ENCODE measurements around the gene ZNF518A.

ZNF518A gene, protein sequence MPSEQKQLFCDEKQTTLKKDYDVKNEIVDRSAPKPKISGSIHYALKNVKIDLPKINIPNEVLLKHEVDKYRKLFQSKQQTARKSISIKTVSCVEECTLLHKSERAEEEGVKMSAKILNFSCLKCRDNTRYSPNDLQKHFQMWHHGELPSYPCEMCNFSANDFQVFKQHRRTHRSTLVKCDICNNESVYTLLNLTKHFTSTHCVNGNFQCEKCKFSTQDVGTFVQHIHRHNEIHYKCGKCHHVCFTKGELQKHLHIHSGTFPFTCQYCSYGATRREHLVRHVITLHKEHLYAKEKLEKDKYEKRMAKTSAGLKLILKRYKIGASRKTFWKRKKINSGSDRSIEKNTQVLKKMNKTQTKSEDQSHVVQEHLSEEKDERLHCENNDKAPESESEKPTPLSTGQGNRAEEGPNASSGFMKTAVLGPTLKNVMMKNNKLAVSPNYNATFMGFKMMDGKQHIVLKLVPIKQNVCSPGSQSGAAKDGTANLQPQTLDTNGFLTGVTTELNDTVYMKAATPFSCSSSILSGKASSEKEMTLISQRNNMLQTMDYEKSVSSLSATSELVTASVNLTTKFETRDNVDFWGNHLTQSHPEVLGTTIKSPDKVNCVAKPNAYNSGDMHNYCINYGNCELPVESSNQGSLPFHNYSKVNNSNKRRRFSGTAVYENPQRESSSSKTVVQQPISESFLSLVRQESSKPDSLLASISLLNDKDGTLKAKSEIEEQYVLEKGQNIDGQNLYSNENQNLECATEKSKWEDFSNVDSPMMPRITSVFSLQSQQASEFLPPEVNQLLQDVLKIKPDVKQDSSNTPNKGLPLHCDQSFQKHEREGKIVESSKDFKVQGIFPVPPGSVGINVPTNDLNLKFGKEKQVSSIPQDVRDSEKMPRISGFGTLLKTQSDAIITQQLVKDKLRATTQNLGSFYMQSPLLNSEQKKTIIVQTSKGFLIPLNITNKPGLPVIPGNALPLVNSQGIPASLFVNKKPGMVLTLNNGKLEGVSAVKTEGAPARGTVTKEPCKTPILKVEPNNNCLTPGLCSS (N-terminal part only)

DNA sequence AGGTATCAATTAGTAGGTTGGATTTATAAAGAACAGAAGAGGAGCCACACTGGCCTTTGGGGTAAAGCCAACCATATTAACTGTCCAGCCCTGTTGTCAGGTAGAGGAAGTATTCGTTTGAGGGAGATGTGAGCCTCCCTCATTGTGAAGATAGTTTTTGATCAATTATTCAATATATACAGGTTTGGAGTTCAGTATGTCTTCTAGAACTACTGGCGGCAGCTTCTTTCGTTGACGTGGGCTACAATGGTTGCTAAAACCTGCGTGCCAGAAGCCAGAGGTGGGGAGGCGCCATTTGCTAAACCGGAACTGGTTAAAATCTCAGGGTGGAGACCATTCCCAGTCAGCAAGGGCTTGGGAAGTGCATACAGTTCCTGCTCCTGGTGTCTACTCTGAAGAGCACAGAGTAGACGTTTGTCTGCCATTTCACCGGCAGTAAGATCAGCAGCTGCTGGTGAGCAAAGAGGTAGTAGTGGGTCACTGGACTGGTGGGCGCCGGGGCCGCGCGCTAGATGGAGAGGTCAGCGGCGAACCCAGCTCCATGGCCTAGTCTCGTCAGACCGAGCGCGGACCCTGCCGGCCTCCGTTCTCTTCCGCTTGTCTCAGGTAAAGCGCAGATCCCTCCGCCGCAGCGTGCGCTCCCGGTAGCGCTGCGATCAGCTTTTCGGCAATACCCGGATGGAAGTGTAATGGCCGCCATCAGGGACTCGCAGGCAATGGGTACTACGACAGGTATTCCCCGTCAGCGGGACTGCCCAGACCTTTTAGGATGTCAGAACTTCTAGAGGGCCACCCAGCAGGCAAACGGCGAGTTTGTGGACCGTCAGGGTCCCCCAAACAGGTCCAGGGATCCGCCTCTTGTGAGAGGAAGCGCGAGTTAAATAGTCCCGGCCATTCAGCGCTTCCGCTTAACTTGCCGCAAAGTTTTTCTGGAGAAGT is at the start of gene ZNF518A:
TSS of gene ZNF518A (plus strand) at position 911 of the 939 bp plus-strand sequence. CDS start 26,026 bp downstream, outside the sequence.
- peak; percentile 90 for DNase-seq

DNA sequence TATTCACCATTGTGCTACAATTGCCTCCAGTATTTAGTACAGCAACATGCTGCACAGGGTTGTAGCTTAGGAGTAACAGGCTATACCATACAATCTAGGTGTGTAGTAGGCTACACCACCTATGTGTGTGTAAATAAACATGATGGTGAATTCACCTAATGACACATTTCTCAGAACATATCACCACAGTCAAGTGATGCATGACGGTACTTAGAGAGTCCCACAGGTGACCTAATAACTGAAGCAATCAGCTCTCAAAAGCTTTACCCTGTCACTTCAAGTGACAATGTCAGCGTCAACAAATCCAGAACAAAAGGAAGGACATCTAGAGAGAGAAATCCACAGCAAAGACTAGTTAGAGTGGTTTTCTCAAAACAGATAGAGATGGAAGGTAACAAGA is 47.9 kb upstream of the ZNF518A start:
- DNase-seq, result no peak

DNA sequence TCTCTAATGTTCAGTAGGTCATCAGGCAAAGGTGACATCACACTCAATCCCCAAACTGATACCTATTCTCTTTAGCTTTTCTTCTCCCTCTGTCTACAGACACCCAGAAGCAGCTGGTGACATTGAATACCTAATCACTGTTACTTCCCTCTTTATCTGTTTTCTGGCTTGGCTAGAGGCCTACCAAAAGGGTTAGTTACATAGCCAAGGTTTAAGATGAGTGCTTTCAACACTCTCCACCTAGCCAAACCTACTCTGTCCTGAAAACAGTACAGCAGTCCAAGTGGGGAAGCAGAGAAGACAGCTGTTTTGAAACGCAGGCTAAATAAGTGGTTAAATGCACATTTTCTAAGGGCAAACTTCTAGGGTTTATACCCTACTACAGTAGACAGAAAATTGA is 47.3 kb upstream of the ZNF518A start:
- DNase-seq, result no peak

DNA sequence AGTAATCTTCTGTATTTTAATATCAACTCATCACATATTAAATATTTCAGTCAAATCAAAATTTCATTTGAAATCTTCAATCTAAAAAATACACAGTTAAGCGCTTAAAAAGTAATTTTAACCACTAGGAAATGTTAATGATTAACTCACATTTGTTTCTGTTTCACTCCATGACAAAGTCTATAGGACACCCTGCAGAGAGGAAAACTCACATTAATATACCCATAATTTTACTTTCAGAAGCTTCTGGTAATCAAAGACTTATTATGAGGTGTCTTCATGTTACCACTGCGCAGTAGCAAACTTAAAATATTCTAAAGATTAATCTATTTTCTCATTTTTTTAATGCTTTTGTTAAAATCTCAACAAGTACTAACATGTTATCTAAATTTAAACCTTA is 41.0 kb upstream of the ZNF518A start:
- no peak for DNase-seq

DNA sequence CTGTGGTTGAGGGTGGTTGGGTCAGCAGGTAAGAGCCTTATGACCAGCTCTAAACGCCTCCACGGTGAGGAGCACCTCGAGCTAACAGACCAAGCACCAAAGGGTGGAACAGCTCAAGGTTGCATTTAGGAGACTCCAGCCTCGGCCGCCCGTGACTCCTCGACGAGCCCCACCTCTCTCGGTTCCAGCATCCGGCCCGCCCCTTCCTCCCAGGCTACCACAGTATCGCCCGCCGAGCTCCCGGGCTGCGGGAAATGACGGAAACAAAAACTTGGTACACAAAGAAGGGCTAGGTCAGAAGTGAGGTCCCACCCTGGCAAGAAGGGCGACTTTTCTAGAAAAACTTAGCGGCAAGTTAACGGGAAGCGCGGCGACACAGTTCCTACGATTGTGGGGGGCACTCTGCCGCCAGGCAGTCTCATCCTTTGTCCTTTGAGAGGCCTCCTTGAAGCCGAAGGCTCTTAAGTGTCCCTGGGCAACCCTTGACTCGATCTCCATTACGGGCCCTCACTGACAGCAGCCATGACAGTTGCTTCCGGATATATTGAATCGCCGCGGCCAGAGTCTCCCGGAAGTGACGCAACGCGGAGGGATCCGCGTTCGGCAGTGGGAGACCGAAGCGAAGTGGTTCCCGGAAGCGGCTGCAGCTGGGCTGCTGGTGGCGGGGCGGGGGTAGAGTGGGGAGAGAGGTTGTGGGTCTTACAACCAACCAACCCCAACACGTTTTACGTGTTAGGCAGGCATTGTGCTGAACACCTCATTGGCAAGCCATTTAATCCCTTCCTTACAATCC is 40.2 kb upstream of the ZNF518A start:
- DNase-seq, result peak; percentile 94

DNA sequence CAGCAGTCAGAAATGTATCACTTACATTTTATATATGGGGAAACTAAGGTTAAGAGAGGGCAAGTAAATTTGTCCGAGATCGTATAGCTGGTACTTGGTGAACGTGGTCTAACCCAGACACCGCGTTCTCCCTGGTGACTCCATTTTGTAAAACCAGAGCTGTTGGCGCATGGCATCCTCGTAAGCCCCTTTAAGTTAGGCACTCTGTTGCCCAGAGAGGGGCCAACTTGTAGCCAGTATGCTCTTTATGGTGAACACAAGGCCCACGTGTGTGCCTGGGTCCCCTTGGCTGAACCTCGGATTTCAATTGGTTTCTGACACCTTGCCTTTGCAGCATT is 39.7 kb upstream of the ZNF518A start:
- no peak for DNase-seq

DNA sequence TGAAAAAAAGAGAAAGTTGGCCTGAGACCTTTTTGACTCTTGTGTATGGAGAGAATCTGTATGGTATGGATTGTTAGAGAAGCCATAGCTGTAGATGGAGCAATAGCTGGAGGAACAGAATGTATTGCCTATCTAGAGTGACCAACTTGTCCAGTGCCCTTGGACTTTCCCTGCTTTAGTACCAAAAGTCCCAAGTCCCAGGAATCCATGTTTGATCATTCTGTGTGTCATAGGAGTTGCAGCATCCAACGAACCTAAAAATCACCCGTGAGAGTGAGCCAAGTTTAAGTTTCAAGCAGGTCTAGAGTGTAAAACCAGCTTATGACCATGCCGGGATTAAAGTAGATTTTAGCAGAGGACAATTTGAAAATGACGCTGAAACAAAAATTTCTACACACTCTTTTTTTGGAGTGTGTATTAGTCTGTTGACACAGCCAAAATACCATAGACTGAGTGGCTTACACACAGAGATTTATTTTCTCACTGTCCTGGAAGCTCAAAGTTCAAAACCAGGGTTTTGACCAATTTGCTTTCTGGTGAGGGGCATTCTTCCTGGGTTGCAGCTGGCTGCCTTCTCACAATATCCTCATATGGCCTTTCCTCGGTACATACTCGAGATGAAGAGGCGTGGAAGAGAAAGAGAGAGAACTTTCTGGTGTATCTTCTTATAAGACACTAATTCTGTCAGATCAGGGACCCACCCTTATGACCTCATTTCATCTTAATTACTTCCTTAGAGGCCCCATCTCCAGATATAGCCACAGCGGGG is 36.9 kb upstream of the ZNF518A start:
- no peak for DNase-seq

DNA sequence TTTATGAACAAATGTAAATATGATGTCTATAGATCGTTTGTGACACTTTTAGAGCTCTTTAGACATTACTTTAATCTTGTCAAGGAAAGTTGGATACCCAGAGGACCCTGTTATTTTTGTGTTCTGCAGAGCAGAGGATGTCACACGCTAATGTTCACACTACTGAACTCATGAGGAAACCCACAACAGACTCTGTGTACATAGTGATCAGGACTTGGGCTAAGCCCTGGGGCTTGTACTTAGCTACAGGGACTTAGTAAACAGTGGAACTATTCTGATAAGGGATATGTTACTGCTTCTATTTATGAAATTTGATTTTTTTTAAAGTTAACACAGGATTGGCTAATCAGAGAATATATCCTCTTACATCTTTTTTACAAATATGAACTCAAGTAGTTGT is 36.1 kb upstream of the ZNF518A start:
- DNase-seq, result no peak

DNA sequence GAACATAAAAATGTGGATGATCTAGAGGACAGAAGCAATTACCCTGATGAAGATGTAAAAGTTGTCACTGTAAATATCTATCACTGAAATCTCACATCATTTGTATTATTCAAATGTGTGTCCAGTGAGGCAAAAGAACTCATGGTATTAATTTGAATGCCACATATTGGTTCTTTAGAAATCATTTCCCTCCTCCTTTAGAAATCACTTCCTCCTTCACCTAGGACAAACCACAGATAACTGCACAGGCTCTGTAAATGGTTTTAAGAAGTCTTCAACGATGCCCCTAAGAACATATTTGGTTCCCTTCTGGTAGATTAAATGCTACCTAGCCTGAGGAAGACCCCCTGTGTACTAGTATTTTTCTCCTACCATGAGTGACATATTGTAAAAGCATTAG is 33.1 kb upstream of the ZNF518A start:
- no peak for DNase-seq

DNA sequence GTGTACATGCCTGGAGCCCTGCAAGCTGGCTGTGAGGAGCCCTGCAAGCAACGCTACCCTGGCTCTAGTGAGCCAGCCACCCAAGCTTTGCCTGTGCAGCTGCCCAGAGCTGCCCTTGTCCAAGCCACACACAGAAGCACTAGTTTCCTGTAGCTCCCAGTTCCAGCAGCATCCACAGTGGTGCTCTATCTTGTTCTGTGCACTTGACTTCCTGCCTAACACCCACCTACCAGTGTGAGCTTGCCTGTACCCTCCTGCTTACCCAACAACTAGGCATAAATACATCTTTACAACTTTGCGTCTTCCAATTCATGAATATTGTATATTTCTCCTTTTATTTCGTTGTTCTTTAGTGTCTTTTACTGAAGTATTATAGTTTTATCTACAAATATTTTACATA is 32.2 kb upstream of the ZNF518A start:
- DNase-seq, result no peak

DNA sequence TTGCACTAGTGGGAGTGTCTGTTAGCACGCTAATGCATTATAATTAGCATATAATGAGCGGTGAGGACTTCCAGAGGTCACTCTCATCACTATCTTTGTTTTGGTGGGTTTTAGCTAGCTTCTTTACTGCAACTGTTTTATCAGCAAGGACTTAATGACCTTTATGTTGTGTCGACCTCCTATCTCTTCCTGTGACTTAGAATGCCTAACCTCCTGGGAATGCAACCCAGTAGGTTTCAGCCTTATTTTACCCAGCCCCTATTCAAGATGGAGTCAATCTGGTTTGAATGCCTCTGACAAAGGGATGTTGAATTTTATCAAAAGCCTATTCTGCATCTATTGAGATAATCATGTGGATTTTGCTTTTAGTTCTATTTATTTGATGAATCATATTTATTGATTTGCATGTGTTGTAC is 22.5 kb upstream of the ZNF518A start:
- DNase-seq, result no peak

DNA sequence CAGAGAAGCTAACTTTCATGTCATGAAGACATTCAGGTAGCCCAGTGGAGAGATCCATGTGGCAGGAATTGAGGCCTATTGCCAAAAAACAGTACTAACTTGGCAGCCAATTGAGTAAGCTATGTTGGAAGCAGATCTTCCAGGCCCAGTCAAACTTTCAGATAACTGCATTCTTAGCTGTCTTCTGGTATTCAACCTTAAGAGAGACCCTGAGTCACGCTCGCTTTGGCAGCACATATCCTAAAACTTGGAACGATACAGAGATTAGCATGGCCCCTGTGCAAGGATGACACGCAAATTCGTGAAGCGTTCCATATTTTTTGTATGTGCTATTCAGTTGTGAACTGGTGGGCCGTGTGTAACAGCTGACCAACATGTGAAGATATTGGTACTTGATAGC is 17.6 kb upstream of the ZNF518A start:
- no peak for DNase-seq

DNA sequence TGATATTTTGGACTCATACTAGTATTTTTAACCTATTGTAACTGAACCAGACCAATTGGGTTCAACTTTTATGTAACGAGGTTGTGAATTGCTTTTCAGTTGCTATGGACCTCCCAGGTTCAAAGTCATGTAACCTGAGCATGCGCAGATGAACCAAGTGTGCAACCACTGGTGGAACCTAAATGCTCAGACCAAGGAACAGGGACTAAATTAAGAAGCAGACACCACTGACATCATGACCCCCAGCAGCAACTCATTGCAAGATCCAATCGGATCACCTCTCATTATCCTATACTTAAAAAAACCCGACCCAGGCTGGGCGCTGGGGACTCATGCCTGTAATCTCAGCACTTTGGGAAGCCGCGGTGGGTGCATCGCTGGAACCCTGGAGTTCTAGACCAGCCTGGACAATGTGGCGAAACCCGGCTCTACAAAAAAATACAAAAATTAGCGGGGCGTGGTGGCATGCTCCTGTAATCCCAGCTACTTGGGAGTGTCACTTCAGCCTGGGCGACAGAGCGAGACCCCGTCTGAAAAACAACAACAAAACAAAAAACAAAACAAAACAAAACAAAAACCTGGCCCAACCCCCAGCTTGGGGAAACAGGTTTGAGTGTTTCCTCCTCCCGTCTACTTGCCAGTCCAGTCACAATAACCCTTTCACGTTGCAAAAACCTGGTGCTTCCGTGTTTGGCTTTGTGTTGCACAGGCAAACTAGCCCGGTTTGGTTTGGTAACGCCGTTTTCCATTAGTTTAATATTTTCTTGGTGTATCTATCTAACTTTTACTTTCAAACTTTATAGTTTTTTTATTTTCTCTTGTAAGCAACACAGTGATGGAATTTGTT is 11.3 kb upstream of the ZNF518A start:
- no peak for DNase-seq

DNA sequence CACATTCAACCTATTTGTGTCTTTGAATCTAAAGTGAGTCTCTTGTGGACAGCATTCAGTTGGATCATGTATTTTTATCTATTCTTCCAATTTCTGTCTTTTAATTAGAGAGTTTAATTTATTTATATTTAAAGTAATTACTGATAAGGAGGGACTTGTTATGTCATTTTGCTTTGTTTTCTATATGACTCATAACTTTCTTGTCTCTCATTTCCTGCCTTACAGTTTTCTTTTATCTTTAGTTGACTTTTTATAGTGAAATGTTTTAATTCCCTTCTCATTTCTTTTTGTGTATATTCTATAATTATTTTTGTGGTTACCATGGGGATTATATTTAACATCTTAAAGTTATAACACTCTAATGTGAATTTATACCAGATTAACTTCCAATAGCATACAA is 7.3 kb upstream of the ZNF518A start:
- DNase-seq, result no peak

DNA sequence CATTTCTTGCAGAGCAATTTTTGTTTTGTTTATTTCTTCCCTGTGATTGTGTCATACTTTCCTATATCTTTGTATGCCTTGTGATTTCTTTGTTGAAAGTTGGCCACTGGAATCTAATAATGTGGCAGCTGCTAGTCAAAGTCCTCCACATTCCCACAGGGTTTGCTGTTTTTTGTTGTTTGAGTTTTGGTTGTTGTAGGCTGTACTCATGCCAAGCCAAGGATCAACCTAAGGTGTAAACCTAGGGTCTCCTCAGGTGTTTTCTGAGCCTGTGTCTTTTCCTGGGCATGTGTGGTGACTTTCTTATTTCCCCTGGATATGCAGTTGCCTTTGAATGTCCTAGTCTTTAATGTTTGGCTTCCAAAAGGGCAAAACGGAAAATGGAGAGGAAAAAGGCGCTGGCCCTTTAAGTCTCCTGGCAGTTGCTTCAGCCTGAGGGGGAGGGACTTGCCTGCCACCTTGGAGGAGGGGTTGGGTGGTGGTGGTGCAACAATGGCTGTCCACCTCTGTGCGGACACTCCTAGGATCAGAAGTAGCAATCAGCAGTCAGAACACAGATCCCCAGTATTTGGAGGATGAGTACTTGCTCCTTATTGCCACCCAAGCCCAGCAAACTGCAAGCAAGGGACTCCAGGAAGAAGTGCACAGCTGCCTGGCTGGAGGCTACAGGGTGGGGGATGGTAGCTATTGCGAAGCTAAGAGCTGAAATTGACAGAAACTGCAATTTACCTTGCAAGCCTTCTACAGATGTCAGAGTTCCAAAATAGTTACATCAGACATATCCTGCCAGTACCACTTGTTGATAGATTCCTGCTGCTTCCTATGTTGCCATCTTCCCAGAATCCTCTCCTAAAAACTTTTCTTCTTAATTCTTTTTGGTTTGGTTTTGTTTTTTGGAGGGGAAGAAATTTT is 5.6 kb upstream of the ZNF518A start:
- DNase-seq, result no peak

DNA sequence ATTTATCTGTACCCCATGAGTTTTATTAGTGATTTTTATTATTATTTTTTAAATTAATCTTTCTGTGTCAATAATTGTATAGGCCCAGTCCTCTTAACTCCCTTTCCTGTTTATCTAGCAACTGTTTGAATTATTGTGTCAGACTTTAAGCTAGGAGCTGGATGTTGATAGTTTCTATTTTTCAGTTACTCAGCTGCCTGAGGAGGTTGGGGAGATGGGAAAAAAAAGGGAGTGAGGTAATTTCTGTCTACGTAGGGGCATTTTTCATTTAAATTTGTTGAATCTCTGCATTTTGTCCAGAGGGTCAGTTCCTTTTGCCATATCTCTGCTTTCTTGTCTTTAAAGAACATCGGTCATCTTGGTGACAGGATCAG is 5.0 kb upstream of the ZNF518A start:
- DNase-seq, result no peak

DNA sequence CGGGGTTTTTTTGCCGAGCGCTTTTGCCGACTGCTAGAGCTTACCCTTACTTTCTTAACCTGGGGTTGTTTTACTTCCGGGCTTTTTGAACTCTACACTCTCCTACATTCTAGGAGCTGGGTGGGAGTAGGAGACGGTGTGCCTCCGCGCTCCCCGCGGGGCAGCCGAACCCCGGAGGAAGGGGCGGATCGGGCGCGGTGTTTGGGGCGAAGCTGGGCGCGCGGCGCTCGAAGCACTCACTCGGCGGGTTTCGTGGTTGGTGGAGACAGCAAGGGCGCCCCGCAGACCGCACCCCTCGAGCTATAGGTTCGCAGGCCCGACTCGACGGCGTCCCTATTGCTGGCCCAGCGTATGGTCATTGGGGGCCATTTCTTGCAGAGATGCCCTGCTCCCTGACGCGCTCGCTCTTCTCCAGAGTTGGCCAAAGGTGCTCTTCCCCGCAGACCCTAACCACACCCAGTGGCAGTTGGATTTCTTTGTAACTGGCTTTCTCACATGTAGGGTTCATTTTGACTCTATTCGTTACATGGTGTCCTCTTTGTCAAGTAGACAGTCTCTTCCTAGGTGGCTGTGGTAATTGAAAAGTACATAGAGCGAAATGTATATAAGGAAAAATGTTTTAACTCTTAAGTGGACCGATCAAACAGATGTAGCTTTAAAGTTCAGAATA is 364 bp downstream of the ZNF518A start:
- peak; percentile 75 for DNase-seq

DNA sequence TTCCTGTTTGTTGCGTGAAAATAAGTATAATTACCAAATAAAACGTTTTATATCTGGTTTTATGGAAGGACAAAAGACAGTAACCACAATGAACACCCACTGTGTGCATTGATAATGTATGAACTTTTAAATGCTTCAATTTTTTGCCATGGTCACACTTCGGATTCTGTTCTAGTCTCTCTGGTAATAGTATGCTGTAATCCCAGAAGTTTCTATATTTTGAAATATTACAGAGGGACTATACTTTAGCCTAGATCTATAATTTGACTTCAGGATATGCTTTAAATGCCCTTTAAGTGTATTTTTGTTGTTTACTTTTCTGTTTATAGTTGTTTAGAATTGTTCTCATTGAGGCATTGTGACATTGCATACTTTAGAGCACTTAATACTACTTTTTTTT is 1.5 kb downstream of the ZNF518A start:
- no peak for DNase-seq

Measured in stimulated activated CD4-positive, alpha-beta T cell treated with anti-CD3 and anti-CD28 coated beads, Interleukin-1b, Interleukin-23, amount 100 ng/mL, for 48 hours (primary cell).